Fibroblast of lung (primary cell): ENCODE results near the gene SLC17A9.

Experiments used
- EZH2 ChIP-seq: IDR thresholded peaks from 2 replicates; pipeline ENCODE4 v1.5.1; 2012; ENCODE audit warnings: low read length, control low read depth, mild to moderate bottlenecking; ENCODE audit errors: missing control alignments
- TF ChIP-seq, protein P1 (sequence below), 2 donors: IDR thresholded peaks in 1 of 2; conservative IDR thresholded peaks in 1 of 2; 1 replicate in 1 of 2; 2 replicates in 1 of 2; pipeline ENCODE4 v1.5.1; 2011 to 2012; ENCODE audit warnings: low read length in 2 of 2, control low read depth in 1 of 2, inconsistent platforms in 1 of 2, low read depth in 1 of 2, mild to moderate bottlenecking in 1 of 2

DNA sequence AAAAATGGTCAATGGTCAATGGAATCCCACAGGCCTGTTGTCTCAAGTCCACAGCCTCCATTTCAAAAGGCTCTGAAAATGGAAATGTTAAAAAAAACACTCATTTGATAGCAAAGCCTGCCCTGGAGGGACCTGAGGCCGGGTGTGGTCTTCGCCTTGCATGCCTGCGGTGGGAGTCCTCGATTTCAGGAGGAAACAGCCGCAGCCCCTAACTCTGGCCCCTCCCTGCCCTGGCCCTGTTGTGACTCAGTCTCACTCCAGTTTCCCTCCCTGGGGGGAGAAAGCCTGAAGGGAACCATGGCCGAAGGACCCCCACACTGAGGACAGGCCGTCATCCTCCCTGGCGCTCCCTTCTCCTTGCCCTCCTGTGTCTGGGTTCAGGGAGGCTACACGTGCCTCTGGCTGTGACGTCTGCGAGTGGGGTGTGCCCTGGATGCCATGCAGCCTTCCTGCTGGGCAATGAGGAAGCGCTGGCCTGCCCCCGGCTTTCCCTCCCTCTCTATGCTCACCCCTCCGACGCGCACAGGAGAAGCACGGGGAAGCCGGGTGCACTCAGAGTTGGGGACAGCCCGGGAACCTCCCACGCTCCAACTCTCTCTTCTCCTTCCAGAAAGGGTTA lies 45.0 kb downstream of the SLC17A9 start:
- TF ChIP-seq, protein P1, sequence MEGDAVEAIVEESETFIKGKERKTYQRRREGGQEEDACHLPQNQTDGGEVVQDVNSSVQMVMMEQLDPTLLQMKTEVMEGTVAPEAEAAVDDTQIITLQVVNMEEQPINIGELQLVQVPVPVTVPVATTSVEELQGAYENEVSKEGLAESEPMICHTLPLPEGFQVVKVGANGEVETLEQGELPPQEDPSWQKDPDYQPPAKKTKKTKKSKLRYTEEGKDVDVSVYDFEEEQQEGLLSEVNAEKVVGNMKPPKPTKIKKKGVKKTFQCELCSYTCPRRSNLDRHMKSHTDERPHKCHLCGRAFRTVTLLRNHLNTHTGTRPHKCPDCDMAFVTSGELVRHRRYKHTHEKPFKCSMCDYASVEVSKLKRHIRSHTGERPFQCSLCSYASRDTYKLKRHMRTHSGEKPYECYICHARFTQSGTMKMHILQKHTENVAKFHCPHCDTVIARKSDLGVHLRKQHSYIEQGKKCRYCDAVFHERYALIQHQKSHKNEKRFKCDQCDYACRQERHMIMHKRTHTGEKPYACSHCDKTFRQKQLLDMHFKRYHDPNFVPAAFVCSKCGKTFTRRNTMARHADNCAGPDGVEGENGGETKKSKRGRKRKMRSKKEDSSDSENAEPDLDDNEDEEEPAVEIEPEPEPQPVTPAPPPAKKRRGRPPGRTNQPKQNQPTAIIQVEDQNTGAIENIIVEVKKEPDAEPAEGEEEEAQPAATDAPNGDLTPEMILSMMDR (conservative IDR thresholded peaks at IDR 0.05 in 1 of 2, IDR thresholded peaks at IDR 0.05 in 1 of 2; ENCODE audit: low read depth in 1 of 2, low read length in 2 of 2), result no peak
- no peak for TF ChIP-seq EZH2
